ENCODE results near the gene ZNF827.

The ZNF827 gene

DNA sequence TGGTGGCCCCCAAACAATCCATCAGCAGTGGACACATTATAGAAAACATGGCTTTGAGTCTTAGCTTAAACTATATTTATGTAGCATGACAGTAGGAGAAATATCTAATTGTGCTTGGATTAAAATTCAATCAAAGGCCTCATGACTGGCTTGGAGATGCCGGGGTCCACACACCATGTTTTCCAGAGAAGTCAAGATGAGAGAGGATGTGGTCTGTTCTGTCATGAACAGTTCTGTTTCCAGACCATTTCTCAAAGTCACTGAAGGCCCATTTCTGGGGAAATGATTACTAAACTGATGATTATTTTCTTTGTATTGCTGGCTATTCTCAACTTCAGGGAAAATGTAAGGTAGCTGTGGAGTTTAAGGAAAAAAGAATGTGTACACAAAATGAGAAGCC is 182.4 kb downstream of the ZNF827 start:
- H2BK15ac ChIP-seq (ENCODE audit: low read depth, poor library complexity, severe bottlenecking): no peak overlapping the region
- H3K14ac ChIP-seq (ENCODE audit: low read length in 2 of 2): no peak overlapping the region
- H4K8ac ChIP-seq (ENCODE audit: low read length): no peak overlapping the region
- no peak overlapping the region for H2AFZ ChIP-seq (ENCODE audit: low read depth, low read length)
- H3K9ac ChIP-seq (ENCODE audit: low read length): no peak overlapping the region
- no peak overlapping the region for H2BK120ac ChIP-seq (ENCODE audit: low read depth, low read length)
- no peak overlapping the region for H3K18ac ChIP-seq (ENCODE audit: low read depth in 1 of 2, low read length in 2 of 2)
- H3K4ac ChIP-seq (ENCODE audit: low read depth in 1 of 2, low read length in 2 of 2): no peak overlapping the region
- no peak overlapping the region for H3K4me2 ChIP-seq (ENCODE audit: low read length, poor library complexity, severe bottlenecking)
- H3K27ac ChIP-seq (ENCODE audit: low read length, poor library complexity, severe bottlenecking): no peak overlapping the region
- H3K4me1 ChIP-seq (ENCODE audit: control insufficient read depth, insufficient read depth, low read depth, low read length): peaks cover 3% of the 10 kb centered on the region
- peaks cover 16 to 18% of the 10 kb centered on the region in 2 experiments for H3K36me3 ChIP-seq (ENCODE audit: control insufficient read depth in 1 of 2, insufficient read depth in 2 of 2, low read depth in 1 of 2, low read length in 2 of 2)
- no peaks in the 10 kb centered on the region for H3K27me3 ChIP-seq (ENCODE audit: control insufficient read depth in 1 of 2, insufficient read depth in 1 of 2, low read length in 2 of 2)
- WGBS: 96% methylated on average over 1 of the region's 1 CpG
- no peak overlapping the region for H3K4me3 ChIP-seq (ENCODE audit: insufficient read depth in 1 of 2, low read depth in 1 of 2, low read length in 2 of 2)
- H4K91ac ChIP-seq (ENCODE audit: low read length): no peak overlapping the region
- no peak overlapping the region for H2BK5ac ChIP-seq (ENCODE audit: low read depth, low read length, poor library complexity, severe bottlenecking)
- H3K79me1 ChIP-seq (replicated peaks; ENCODE audit: low read length, poor library complexity, severe bottlenecking): peaks cover 7% of the 10 kb centered on the region
- H2AK5ac ChIP-seq (ENCODE audit: low read length, severe bottlenecking): no peak overlapping the region
- no peak for DNase-seq
- no peak overlapping the region for H2BK12ac ChIP-seq (ENCODE audit: low read length in 2 of 2)
- H3K9me3 ChIP-seq (ENCODE audit: control insufficient read depth, low read length): no peaks in the 10 kb centered on the region
- H3K23ac ChIP-seq (ENCODE audit: low read length in 2 of 2): no peak overlapping the region

DNA sequence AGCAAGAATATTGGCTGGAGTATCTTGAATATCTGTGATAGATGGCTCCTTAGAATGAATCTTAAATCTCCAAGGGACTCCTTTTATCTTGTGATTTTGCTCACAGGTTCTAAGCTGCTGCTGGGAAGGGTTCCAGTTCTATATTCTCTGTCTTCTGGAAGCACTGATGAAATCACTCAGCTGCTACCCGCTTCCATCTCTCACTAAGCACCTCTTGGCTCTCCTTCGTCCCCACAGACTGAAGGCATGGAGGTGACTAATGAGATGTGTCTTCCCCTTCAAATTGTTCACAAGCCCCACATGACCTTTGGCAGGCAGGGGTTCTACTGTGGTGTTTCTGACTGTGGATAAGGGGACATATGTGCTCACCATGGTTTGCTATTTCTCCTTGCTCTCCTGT is 182.8 kb downstream of the ZNF827 start:
- no peak overlapping the region for H3K4me2 ChIP-seq (ENCODE audit: low read length, poor library complexity, severe bottlenecking)
- no peak overlapping the region for H2AFZ ChIP-seq (ENCODE audit: low read depth, low read length)
- 100% methylated on average over 1 of the region's 2 CpGs for WGBS
- H2AK5ac ChIP-seq (ENCODE audit: low read length, severe bottlenecking): no peak overlapping the region
- H3K4ac ChIP-seq (ENCODE audit: low read depth in 1 of 2, low read length in 2 of 2): no peak overlapping the region
- no peak overlapping the region for H2BK15ac ChIP-seq (ENCODE audit: low read depth, poor library complexity, severe bottlenecking)
- no peak overlapping the region for H4K8ac ChIP-seq (ENCODE audit: low read length)
- H3K14ac ChIP-seq (ENCODE audit: low read length in 2 of 2): no peak overlapping the region
- peaks cover 11 to 14% of the 10 kb centered on the region in 2 experiments for H3K36me3 ChIP-seq (ENCODE audit: control insufficient read depth in 1 of 2, insufficient read depth in 2 of 2, low read depth in 1 of 2, low read length in 2 of 2)
- no peak overlapping the region for H3K23ac ChIP-seq (ENCODE audit: low read length in 2 of 2)
- DNase-seq: no peak
- no peak overlapping the region for H3K4me3 ChIP-seq (ENCODE audit: insufficient read depth in 1 of 2, low read depth in 1 of 2, low read length in 2 of 2)
- H3K9me3 ChIP-seq (ENCODE audit: control insufficient read depth, low read length): no peaks in the 10 kb centered on the region
- no peak overlapping the region for H3K9ac ChIP-seq (ENCODE audit: low read length)
- H3K27ac ChIP-seq (ENCODE audit: low read length, poor library complexity, severe bottlenecking): no peak overlapping the region
- peaks cover 7% of the 10 kb centered on the region for H3K79me1 ChIP-seq (replicated peaks; ENCODE audit: low read length, poor library complexity, severe bottlenecking)
- no peak overlapping the region for H2BK120ac ChIP-seq (ENCODE audit: low read depth, low read length)
- H4K91ac ChIP-seq (ENCODE audit: low read length): no peak overlapping the region
- no peaks in the 10 kb centered on the region for H3K27me3 ChIP-seq (ENCODE audit: control insufficient read depth in 1 of 2, insufficient read depth in 1 of 2, low read length in 2 of 2)
- peaks cover 3% of the 10 kb centered on the region for H3K4me1 ChIP-seq (ENCODE audit: control insufficient read depth, insufficient read depth, low read depth, low read length)
- H2BK5ac ChIP-seq (ENCODE audit: low read depth, low read length, poor library complexity, severe bottlenecking): no peak overlapping the region
- H3K18ac ChIP-seq (ENCODE audit: low read depth in 1 of 2, low read length in 2 of 2): no peak overlapping the region
- no peak overlapping the region for H2BK12ac ChIP-seq (ENCODE audit: low read length in 2 of 2)

GRCh38 chr4:145743641-145744040 is 195.0 kb downstream of the ZNF827 start:
- Histone ChIP-seq H4K91ac (ENCODE audit: low read length) (no peak overlapping the region), H3K14ac (ENCODE audit: low read length in 2 of 2) (no peak overlapping the region), H4K8ac (ENCODE audit: low read length) (no peak overlapping the region), H3K79me1 (replicated peaks; ENCODE audit: low read length, poor library complexity, severe bottlenecking) (no peaks in the 10 kb centered on the region), H2BK12ac (ENCODE audit: low read length in 2 of 2) (no peak overlapping the region), H2AK5ac (ENCODE audit: low read length, severe bottlenecking) (no peak overlapping the region), H3K23ac (ENCODE audit: low read length in 2 of 2) (no peak overlapping the region), H3K27ac (ENCODE audit: low read length, poor library complexity, severe bottlenecking) (no peak overlapping the region), H3K9ac (ENCODE audit: low read length) (no peak overlapping the region), H3K18ac (ENCODE audit: low read depth in 1 of 2, low read length in 2 of 2) (no peak overlapping the region), H2AFZ (ENCODE audit: low read depth, low read length) (no peak overlapping the region), H3K9me3 (ENCODE audit: control insufficient read depth, low read length) (no peaks in the 10 kb centered on the region), H3K36me3 (ENCODE audit: control insufficient read depth in 1 of 2, insufficient read depth in 2 of 2, low read depth in 1 of 2, low read length in 2 of 2) (no peaks in the 10 kb centered on the region), H2BK15ac (ENCODE audit: low read depth, poor library complexity, severe bottlenecking) (no peak overlapping the region), H3K4ac (ENCODE audit: low read depth in 1 of 2, low read length in 2 of 2) (no peak overlapping the region), H3K27me3 (ENCODE audit: control insufficient read depth in 1 of 2, insufficient read depth in 1 of 2, low read length in 2 of 2) (no peaks in the 10 kb centered on the region), H3K4me3 (ENCODE audit: insufficient read depth in 1 of 2, low read depth in 1 of 2, low read length in 2 of 2) (no peak overlapping the region), H2BK120ac (ENCODE audit: low read depth, low read length) (no peak overlapping the region), H3K4me1 (ENCODE audit: control insufficient read depth, insufficient read depth, low read depth, low read length) (peaks cover 4% of the 10 kb centered on the region), H2BK5ac (ENCODE audit: low read depth, low read length, poor library complexity, severe bottlenecking) (no peak overlapping the region), H3K4me2 (ENCODE audit: low read length, poor library complexity, severe bottlenecking) (no peak overlapping the region)
- WGBS: 94% methylated on average over 1 of the region's 2 CpGs
- DNase-seq: no peak

DNA sequence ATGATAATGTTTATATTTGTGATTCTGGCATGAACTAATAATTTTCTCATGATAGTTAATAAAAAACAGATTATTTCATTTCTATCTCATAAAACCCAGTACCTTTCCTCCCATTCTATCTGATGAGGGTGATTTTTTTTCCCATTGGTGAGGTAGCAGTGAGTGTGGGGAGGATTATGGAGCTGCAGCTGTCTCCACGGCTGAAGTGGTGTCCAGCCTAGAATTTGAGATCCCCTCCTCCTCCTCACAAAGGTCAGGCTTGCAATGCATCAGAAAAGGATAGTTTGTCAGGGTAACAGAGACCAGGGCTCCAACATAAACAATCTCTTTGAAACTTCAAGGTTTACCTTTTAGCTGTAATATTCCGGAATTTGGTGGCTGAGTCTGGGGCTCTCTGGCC is 197.8 kb downstream of the ZNF827 start:
- Histone ChIP-seq H3K14ac (ENCODE audit: low read length in 2 of 2) (no peak overlapping the region), H4K91ac (ENCODE audit: low read length) (no peak overlapping the region), H3K4me1 (ENCODE audit: control insufficient read depth, insufficient read depth, low read depth, low read length) (peaks cover 10% of the 10 kb centered on the region), H3K9ac (ENCODE audit: low read length) (no peak overlapping the region), H3K9me3 (ENCODE audit: control insufficient read depth, low read length) (no peaks in the 10 kb centered on the region), H2BK12ac (ENCODE audit: low read length in 2 of 2) (no peak overlapping the region), H4K8ac (ENCODE audit: low read length) (no peak overlapping the region), H2BK5ac (ENCODE audit: low read depth, low read length, poor library complexity, severe bottlenecking) (no peak overlapping the region), H3K18ac (ENCODE audit: low read depth in 1 of 2, low read length in 2 of 2) (no peak overlapping the region), H3K23ac (ENCODE audit: low read length in 2 of 2) (no peak overlapping the region), H3K4me2 (ENCODE audit: low read length, poor library complexity, severe bottlenecking) (no peak overlapping the region), H3K27me3 (ENCODE audit: control insufficient read depth in 1 of 2, insufficient read depth in 1 of 2, low read length in 2 of 2) (no peaks in the 10 kb centered on the region), H3K79me1 (replicated peaks; ENCODE audit: low read length, poor library complexity, severe bottlenecking) (no peaks in the 10 kb centered on the region), H3K27ac (ENCODE audit: low read length, poor library complexity, severe bottlenecking) (no peak overlapping the region), H3K36me3 (ENCODE audit: control insufficient read depth in 1 of 2, insufficient read depth in 2 of 2, low read depth in 1 of 2, low read length in 2 of 2) (no peaks in the 10 kb centered on the region), H3K4me3 (ENCODE audit: insufficient read depth in 1 of 2, low read depth in 1 of 2, low read length in 2 of 2) (no peak overlapping the region), H2AFZ (ENCODE audit: low read depth, low read length) (no peak overlapping the region), H2BK120ac (ENCODE audit: low read depth, low read length) (no peak overlapping the region), H2AK5ac (ENCODE audit: low read length, severe bottlenecking) (no peak overlapping the region), H2BK15ac (ENCODE audit: low read depth, poor library complexity, severe bottlenecking) (no peak overlapping the region), H3K4ac (ENCODE audit: low read depth in 1 of 2, low read length in 2 of 2) (no peak overlapping the region)
- 58% methylated on average over 2 of the region's 2 CpGs for WGBS
- DNase-seq: peak; percentile 3
